ENCODE measurements around the gene LIMA1. TPM values are rescaled to one million over a fixed set of nuclear protein-coding genes. Genes with fewer than 3 reads are reported as not detected.

The LIMA1 gene
- total RNA-seq, 2 donors from 2014 or later: 66.7 to 94.2 TPM

DNA sequence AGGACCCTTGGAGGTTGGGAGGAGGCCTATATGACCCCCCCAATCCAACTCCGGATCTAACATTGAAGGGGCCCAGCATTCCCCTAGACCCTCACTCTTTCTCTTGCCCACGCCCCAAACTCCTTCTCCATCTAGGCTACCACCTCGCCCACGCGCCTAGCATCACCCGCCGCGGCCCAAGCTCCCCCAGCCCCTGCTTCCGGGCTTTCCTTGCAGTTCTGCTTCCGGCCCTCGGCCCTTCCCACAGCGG, 116.6 kb downstream of the LIMA1 start:
- Histone ChIP-seq H3K36me3 (no peaks in the 10 kb centered on the region), H3K27me3 (replicated peaks; ENCODE audit: insufficient read depth) (no peaks in the 10 kb centered on the region), H3K4me3 (peak overlapping the region; percentile 83 to 95), H3K27ac (peak overlapping the region; percentile 85 to 88), H3K4me1 (replicated peaks) (no peaks in the 10 kb centered on the region), H3K9me3 (no peaks in the 10 kb centered on the region)
- intact Hi-C loops (cut with DNase I): loop anchor here (5.0 kb wide), 1 partner anchor 79 kb away; the partner anchor contains the start of gene SMARCD1
- WGBS: 0% methylated on average over 12 of the region's 12 CpGs
- TF ChIP-seq, protein P1, sequence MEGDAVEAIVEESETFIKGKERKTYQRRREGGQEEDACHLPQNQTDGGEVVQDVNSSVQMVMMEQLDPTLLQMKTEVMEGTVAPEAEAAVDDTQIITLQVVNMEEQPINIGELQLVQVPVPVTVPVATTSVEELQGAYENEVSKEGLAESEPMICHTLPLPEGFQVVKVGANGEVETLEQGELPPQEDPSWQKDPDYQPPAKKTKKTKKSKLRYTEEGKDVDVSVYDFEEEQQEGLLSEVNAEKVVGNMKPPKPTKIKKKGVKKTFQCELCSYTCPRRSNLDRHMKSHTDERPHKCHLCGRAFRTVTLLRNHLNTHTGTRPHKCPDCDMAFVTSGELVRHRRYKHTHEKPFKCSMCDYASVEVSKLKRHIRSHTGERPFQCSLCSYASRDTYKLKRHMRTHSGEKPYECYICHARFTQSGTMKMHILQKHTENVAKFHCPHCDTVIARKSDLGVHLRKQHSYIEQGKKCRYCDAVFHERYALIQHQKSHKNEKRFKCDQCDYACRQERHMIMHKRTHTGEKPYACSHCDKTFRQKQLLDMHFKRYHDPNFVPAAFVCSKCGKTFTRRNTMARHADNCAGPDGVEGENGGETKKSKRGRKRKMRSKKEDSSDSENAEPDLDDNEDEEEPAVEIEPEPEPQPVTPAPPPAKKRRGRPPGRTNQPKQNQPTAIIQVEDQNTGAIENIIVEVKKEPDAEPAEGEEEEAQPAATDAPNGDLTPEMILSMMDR (IDR thresholded peaks at IDR 0.05): no peak
- no peak for TF ChIP-seq POLR2A (IDR thresholded peaks at IDR 0.05)
- TF ChIP-seq POLR2AphosphoS5 (IDR thresholded peaks at IDR 0.05): no peak
- DNase-seq (ENCODE audit: low spot score): no peak

DNA sequence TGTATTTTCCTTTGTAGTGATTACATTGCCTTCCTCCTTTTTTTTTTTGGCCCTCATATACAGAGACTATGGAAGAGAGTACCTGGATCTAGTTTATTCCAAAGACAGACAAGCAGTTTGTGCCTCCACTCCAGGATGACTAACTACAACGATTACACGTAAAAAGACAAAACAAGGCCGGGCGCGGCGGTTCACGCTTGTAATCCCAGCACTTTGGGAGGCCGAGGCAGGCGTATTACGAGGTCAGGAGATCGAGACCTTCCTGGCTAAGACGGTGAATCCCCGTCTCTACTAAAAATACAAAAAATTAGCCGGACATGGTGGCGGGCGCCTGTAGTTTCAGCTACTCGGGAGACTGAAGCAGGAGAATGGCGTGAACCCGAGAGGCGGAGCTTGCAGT, 118.4 kb downstream of the LIMA1 start:
- DNase-seq (ENCODE audit: low spot score): no peak
- Histone ChIP-seq H3K4me3 (no peak overlapping the region), H3K27ac (no peak overlapping the region), H3K9me3 (no peaks in the 10 kb centered on the region), H3K27me3 (replicated peaks; ENCODE audit: insufficient read depth) (no peaks in the 10 kb centered on the region), H3K4me1 (replicated peaks) (no peaks in the 10 kb centered on the region), H3K36me3 (no peaks in the 10 kb centered on the region)
- intact Hi-C loops (cut with DNase I): loop anchor here (5.0 kb wide), 1 partner anchor 78 kb away; the partner anchor contains the start of gene SMARCD1
- WGBS: 93% methylated on average over 20 of the region's 20 CpGs
- TF ChIP-seq, protein P1 (IDR thresholded peaks at IDR 0.05): no peak
- TF ChIP-seq POLR2AphosphoS5 (IDR thresholded peaks at IDR 0.05) (no peak), POLR2A (IDR thresholded peaks at IDR 0.05) (no peak)

DNA sequence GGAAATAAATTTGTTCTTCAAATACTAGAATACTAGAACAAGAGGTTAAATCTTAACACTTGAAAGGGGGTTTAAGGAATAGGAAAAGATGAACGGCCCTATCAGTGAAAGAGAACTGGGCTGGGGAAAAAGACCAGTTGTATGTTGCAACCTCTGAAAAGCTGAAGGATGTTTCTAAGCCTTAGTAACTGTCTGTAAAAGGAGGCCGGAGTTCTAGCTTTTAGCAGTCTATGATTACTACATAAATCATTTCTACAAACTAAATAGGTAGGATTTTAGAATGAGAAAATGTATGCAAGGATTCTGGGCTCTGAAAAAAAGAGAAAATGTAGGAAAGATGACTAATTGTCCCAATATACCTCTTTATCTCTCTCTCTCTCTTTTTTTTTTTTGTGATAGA, 121.1 kb downstream of the LIMA1 start:
- no peaks in the 10 kb centered on the region for H3K27me3 ChIP-seq (replicated peaks; ENCODE audit: insufficient read depth)
- H3K9me3 ChIP-seq: no peaks in the 10 kb centered on the region
- no peak overlapping the region for H3K4me3 ChIP-seq
- no peaks in the 10 kb centered on the region for H3K36me3 ChIP-seq
- intact Hi-C loops (cut with DNase I): no loop called here
- 77% methylated on average over 2 of the region's 2 CpGs for WGBS
- DNase-seq (ENCODE audit: low spot score): no peak
- H3K27ac ChIP-seq: no peak overlapping the region
- no peaks in the 10 kb centered on the region for H3K4me1 ChIP-seq (replicated peaks)
- TF ChIP-seq, protein P1 (IDR thresholded peaks at IDR 0.05): no peak
- TF ChIP-seq POLR2AphosphoS5 (IDR thresholded peaks at IDR 0.05): no peak
- no peak for TF ChIP-seq POLR2A (IDR thresholded peaks at IDR 0.05)

DNA sequence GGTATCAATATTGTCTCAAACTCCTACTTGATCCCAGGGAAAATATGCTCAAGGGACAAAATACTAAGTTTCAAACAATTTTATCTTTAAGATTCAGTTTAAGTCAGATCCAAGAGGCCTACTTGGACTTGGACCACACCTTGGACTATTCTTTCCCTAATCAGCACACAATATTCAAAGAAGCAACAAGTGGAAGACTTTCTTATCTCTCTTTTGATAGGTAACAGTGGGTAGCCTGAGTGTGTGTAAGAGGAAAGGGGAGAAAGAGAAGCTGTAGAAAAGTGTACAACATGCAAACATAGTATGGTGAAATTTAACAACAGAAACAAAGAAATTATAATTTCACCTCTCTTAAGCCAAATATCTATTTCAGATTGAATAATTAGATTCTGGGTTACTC, 122.7 kb downstream of the LIMA1 start:
- Histone ChIP-seq H3K4me1 (replicated peaks) (no peaks in the 10 kb centered on the region), H3K27me3 (replicated peaks; ENCODE audit: insufficient read depth) (no peaks in the 10 kb centered on the region), H3K4me3 (no peak overlapping the region), H3K9me3 (no peaks in the 10 kb centered on the region), H3K36me3 (no peaks in the 10 kb centered on the region), H3K27ac (no peak overlapping the region)
- intact Hi-C loops (cut with DNase I): no loop called here
- TF ChIP-seq, protein P1 (IDR thresholded peaks at IDR 0.05): no peak
- TF ChIP-seq POLR2A (IDR thresholded peaks at IDR 0.05) (no peak), POLR2AphosphoS5 (IDR thresholded peaks at IDR 0.05) (no peak)
- DNase-seq (ENCODE audit: low spot score): no peak

DNA sequence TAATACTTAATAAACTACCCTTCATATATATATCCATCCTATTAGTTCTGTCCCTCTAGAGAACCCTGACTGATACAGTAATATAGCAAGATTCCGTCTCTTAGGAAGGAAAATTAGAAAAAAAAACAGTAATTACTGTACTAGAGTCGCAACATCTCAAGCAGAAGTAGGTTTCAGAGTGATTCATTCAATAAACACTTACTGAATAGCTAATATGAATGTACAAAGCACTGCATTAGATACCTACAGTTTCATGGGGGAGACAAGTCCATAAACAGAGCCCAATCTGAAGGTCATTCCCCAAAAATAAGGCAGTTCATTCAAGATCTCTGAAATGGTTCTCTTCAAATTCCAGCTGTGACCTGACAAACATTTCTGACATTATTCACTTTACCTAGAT, 126.1 kb downstream of the LIMA1 start:
- Histone ChIP-seq H3K36me3 (no peaks in the 10 kb centered on the region), H3K27ac (no peak overlapping the region), H3K27me3 (replicated peaks; ENCODE audit: insufficient read depth) (no peaks in the 10 kb centered on the region), H3K4me1 (replicated peaks) (no peaks in the 10 kb centered on the region), H3K9me3 (no peaks in the 10 kb centered on the region), H3K4me3 (no peak overlapping the region)
- intact Hi-C loops (cut with DNase I): no loop called here
- no peak for DNase-seq (ENCODE audit: low spot score)
- TF ChIP-seq POLR2A (IDR thresholded peaks at IDR 0.05): no peak
- TF ChIP-seq, protein P1 (IDR thresholded peaks at IDR 0.05): no peak
- no peak for TF ChIP-seq POLR2AphosphoS5 (IDR thresholded peaks at IDR 0.05)
- WGBS: 90% methylated on average over 2 of the region's 2 CpGs
